ENCODE results near the gene BNC2.

BNC2 gene

DNA sequence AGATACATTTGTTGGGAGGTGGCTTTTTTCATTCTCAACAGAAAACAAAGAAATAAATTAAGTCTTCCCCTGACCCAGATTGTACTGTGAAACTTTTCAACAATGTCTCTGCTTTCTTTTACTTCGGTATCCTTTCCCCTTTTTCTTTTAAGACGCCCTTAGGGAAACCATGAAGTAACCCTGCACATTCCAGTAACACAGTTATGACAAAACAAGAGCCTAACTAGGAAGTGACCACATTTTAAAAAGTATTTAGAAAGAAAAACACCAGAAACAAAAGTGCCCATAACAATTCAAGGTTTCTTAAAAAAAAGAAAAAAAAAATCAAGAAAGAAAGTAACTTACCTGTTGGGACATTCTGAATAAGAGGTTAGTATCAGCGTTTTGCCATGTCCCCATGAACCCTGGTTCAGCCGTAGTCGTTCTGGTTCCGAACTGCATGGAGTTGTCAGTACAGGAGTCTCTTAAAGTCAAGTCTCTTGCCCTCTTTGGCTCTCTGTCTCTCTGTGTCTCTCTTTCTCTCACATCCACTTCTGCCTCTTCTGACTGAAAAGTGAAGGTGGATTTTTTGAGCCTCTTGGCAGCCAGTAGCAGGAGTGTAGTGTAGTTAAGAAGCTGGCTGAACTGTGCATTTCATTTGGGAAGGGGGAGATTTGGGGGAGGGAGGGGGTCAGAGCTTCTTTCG is 142.9 kb downstream of the BNC2 start:
- Histone ChIP-seq H3K4me1 (peaks cover 4% of the 10 kb centered on the region; the same call in 1 of the 2 replicates), H3K9me3 (no peaks in the 10 kb centered on the region), H3K36me3 (no peaks in the 10 kb centered on the region), H3K27me3 (0 out of 2 replicates have a peak, but pooled peaks cover 4% of the 10 kb centered on the region), H3K4me3 (ENCODE audit: low read depth, low read length) (peak overlapping the region; percentile 69)
- DNase-seq = no peak
- TF ChIP-seq, protein P1, sequence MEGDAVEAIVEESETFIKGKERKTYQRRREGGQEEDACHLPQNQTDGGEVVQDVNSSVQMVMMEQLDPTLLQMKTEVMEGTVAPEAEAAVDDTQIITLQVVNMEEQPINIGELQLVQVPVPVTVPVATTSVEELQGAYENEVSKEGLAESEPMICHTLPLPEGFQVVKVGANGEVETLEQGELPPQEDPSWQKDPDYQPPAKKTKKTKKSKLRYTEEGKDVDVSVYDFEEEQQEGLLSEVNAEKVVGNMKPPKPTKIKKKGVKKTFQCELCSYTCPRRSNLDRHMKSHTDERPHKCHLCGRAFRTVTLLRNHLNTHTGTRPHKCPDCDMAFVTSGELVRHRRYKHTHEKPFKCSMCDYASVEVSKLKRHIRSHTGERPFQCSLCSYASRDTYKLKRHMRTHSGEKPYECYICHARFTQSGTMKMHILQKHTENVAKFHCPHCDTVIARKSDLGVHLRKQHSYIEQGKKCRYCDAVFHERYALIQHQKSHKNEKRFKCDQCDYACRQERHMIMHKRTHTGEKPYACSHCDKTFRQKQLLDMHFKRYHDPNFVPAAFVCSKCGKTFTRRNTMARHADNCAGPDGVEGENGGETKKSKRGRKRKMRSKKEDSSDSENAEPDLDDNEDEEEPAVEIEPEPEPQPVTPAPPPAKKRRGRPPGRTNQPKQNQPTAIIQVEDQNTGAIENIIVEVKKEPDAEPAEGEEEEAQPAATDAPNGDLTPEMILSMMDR (IDR thresholded peaks at IDR 0.05; ENCODE audit: low read depth, low read length) = no peak

DNA sequence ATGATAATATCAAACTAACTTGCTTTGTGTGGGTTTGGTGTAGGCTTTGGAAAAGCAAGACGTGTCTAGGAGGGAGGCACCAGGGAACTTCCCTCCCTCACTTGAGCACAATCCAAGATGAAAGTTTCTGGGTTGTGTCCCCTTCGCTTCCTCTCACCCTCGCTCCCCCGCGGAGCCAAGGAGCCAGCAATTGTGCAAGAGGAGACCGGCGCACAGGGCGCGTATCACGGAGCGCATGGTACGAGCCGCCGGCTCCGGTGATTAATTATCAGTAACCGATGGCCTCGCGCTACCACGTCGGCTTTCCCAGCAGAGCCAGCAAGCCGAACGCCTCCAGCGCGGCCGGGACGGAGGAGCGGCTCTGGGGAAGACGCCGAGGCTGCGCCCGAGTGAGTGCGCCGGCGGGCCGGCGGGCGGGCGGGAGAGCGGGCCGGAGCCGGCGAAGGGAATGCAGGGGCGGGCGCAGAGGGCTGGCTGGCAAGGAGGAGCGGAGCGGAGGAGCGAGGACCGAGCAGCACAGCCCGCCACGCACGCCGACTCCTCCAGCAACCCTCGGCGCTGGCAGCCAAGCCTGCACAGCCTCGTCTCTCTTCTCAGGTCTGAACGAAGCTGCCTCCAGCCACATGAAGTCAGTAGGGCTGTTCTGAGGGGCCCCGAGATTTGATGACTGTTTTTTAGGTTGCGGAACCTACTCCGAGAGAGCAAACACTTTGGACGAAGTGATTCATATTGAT is 143.6 kb downstream of the BNC2 start:
- Histone ChIP-seq H3K9me3 (no peaks in the 10 kb centered on the region), H3K36me3 (no peaks in the 10 kb centered on the region), H3K4me1 (peaks cover 4% of the 10 kb centered on the region; the same call in 1 of the 2 replicates), H3K27me3 (0 out of 2 replicates have a peak, but pooled peaks cover 4% of the 10 kb centered on the region), H3K4me3 (ENCODE audit: low read depth, low read length) (peak overlapping the region; percentile 69)
- peak; percentile 76 for DNase-seq
- TF ChIP-seq, protein P1 (IDR thresholded peaks at IDR 0.05; ENCODE audit: low read depth, low read length) = no peak

GRCh38 chr9:16726029-16726428 is 144.4 kb downstream of the BNC2 start:
- peaks cover 4% of the 10 kb centered on the region; the same call in 1 of the 2 replicates for H3K4me1 ChIP-seq
- no peaks in the 10 kb centered on the region for H3K36me3 ChIP-seq
- TF ChIP-seq, protein P1 (IDR thresholded peaks at IDR 0.05; ENCODE audit: low read depth, low read length) = peak; percentile 24; the same call in 1 of the 2 replicates
- H3K27me3 ChIP-seq = 0 out of 2 replicates have a peak, but pooled peaks cover 4% of the 10 kb centered on the region
- H3K9me3 ChIP-seq = no peaks in the 10 kb centered on the region
- H3K4me3 ChIP-seq (ENCODE audit: low read depth, low read length) = peak overlapping the region; percentile 69
- no peak for DNase-seq

- H3K4me3 ChIP-seq (ENCODE audit: low read depth, low read length) = no peak overlapping the region
- H3K36me3 ChIP-seq = no peaks in the 10 kb centered on the region
- no peaks in the 10 kb centered on the region for H3K9me3 ChIP-seq
- TF ChIP-seq, protein P1 (IDR thresholded peaks at IDR 0.05; ENCODE audit: low read depth, low read length) = no peak
- 0 out of 2 replicates have a peak, but pooled peaks cover 4% of the 10 kb centered on the region for H3K27me3 ChIP-seq
- DNase-seq = no peak
- H3K4me1 ChIP-seq = peaks cover 4% of the 10 kb centered on the region; the same call in 1 of the 2 replicates
Observed at GRCh38 chr9:16725066-16725465, 145.4 kb downstream of the BNC2 start.

GRCh38 chr9:16721972-16722371 is 148.5 kb downstream of the BNC2 start:
- Histone ChIP-seq H3K4me3 (ENCODE audit: low read depth, low read length) (no peak overlapping the region), H3K9me3 (no peaks in the 10 kb centered on the region), H3K4me1 (peaks cover 4% of the 10 kb centered on the region; the same call in 1 of the 2 replicates), H3K36me3 (no peaks in the 10 kb centered on the region), H3K27me3 (no peaks in the 10 kb centered on the region)
- no peak for DNase-seq
- TF ChIP-seq, protein P1 (IDR thresholded peaks at IDR 0.05; ENCODE audit: low read depth, low read length) = no peak
